ENCODE data around the gene VSIG1.

DNA sequence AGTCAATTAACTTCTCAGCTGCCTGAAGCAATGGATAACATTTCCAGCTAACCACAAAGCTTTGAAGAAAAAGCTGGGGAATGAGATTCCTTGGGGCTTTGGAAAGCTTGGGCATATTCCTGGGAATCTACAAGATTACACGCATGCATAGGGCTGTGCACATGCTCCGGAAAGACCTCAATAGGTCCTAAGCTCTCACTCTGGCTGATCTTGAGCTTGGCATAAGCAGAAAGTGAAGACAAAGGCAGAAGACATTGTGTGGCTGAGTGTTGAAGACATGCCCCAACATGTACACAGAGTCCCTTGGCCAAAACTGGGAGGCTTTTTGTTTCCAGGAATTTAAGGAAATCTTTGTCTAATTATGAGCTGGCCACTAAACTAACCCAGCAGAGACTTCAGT is 77.9 kb downstream of the VSIG1 start:
- TF ChIP-seq CTCF (IDR thresholded peaks at IDR 0.05) (no peak), POLR2AphosphoS5 (IDR thresholded peaks at IDR 0.05; ENCODE audit: low read depth, low read length) (no peak), EZH2phosphoT487 (IDR thresholded peaks at IDR 0.05; ENCODE audit: borderline replicate concordance, low read depth) (no peak), REST (IDR thresholded peaks at IDR 0.05; ENCODE audit: low read depth, low read length) (no peak), RCOR1 (IDR thresholded peaks at IDR 0.05; ENCODE audit: low read length) (no peak), TAF1 (IDR thresholded peaks at IDR 0.05; ENCODE audit: borderline replicate concordance, low read depth, low read length) (no peak), GABPA (IDR thresholded peaks at IDR 0.05; ENCODE audit: low read depth) (no peak), SMC3 (IDR thresholded peaks at IDR 0.05; ENCODE audit: low read depth, low read length) (no peak), ZBTB33 (IDR thresholded peaks at IDR 0.05; ENCODE audit: borderline replicate concordance, low read depth) (no peak), EP300 (IDR thresholded peaks at IDR 0.05; ENCODE audit: borderline replicate concordance in 1 of 2, low read depth in 1 of 2, low read length in 1 of 2) (no peak), NFIC (IDR thresholded peaks at IDR 0.05; ENCODE audit: borderline replicate concordance) (no peak), CHD2 (IDR thresholded peaks at IDR 0.05; ENCODE audit: low read length, partially characterized antibody) (no peak), RXRA (IDR thresholded peaks at IDR 0.05; ENCODE audit: borderline replicate concordance, low read depth) (no peak), FOXJ3 (CRISPR knock-in tag; IDR thresholded peaks at IDR 0.05) (no peak)

Data from SK-N-SH (cell line).